Activated CD4-positive, alpha-beta memory T cell treated with anti-CD3 and anti-CD28 coated beads for 36 hours (primary cell): Measurements from ENCODE around the gene LENG1. TPM values are rescaled to one million over a fixed set of nuclear protein-coding genes. Genes with fewer than 3 reads are reported as not detected.
"Not testable (repeated sequence)": the region's sequence is repeated elsewhere in the genome, so short reads cannot be mapped to it uniquely, and the experiment has no call there.

Experiments used
- CTCF ChIA-PET: fragments of 350-600 bp; sonication (Branson Sonifier 250); formaldehyde crosslinking; loops from one replicate; lab custom pipeline; 2021; ENCODE audit warnings: antibody characterized with exemption, inconsistent platforms; lab: Charles Lee
- POLR2A ChIA-PET: fragments of 350-600 bp; sonication (Branson Sonifier 250); formaldehyde crosslinking; loops from one replicate; lab custom pipeline; 2021; ENCODE audit warnings: antibody characterized with exemption; lab: Charles Lee
- DNase-seq: peaks from one replicate; pipeline ENCODE4 v3.0.0-alpha.2; 2020
- H3K27ac Mint-ChIP-seq: one replicate; pipeline ENCODE4 v1.8.0; 2021; ENCODE audit warnings: mixed read lengths
- H3K27me3 Mint-ChIP-seq: one replicate; pipeline ENCODE4 v1.8.0; 2021; ENCODE audit warnings: mixed read lengths
- H3K36me3 Mint-ChIP-seq: one replicate; pipeline ENCODE4 v1.8.0; 2021; ENCODE audit warnings: mixed read lengths
- H3K4me1 Mint-ChIP-seq: one replicate; pipeline ENCODE4 v1.8.0; 2021; ENCODE audit warnings: low read depth, mixed read lengths
- H3K4me3 Mint-ChIP-seq: one replicate; pipeline ENCODE4 v1.8.0; 2021; ENCODE audit warnings: mild to moderate bottlenecking, mixed read lengths
- H3K9me3 Mint-ChIP-seq: one replicate; pipeline ENCODE4 v1.8.0; 2021; ENCODE audit warnings: mixed read lengths
- intact Hi-C: fragments of 100-400 bp; cut with micrococcal nuclease; formaldehyde crosslinking; loops from one replicate; pipeline ENCODE4 v1.15.1; 2023
- total RNA-seq, 2 experiments: library from RNA; stranded (reverse); gene quantifications; one replicate each; pipeline ENCODE4 v1.2.3, GENCODE V29; 2021

Gene LENG1
- total RNA-seq, 2 experiments from 2014 or later, result 4.7 to 5.3 TPM

DNA sequence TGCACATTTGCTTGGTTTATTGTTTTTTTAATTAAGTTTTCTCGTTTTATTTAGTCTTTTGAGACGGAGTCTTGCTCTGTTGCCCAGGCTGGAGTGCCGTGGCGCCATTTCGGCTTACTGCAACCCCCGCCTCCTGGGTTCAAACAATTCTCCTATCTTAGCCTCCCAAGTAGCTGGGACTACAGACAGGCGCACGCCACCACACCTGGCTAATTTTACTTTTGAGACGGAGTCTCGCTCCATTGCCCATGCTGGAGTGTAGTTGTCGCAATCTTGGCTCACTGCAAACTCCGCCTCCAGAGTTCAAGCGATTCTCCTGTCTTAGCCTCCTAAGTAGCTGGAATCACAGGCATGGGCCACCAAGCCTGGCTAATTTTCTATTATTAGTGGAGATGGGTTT is 42.5 kb upstream of the LENG1 start:
- intact Hi-C loops, result loop anchor here (1.0 kb wide), 3 partner anchors 43 to 100 kb away; partner anchors contain the start of genes CNOT3, LENG1 and NDUFA3
- ChIA-PET CTCF (no interaction called here), POLR2A (interaction anchor here (0.6 to 2.5 kb wide), 4 partner anchors 9 to 65 kb away, joined by 3 to 11 read pairs (median 6); partner anchors contain the start of genes CNOT3, LENG1 and TSEN34)
- Mint-ChIP-seq H3K4me1 (peaks cover 59% of the 10 kb centered on the region), H3K27me3 (no peaks in the 10 kb centered on the region), H3K27ac (peak overlapping the region; percentile 100), H3K4me3 (peak overlapping the region; percentile 96), H3K36me3 (peaks cover 63% of the 10 kb centered on the region), H3K9me3 (no peaks in the 10 kb centered on the region)
- no peak for DNase-seq

DNA sequence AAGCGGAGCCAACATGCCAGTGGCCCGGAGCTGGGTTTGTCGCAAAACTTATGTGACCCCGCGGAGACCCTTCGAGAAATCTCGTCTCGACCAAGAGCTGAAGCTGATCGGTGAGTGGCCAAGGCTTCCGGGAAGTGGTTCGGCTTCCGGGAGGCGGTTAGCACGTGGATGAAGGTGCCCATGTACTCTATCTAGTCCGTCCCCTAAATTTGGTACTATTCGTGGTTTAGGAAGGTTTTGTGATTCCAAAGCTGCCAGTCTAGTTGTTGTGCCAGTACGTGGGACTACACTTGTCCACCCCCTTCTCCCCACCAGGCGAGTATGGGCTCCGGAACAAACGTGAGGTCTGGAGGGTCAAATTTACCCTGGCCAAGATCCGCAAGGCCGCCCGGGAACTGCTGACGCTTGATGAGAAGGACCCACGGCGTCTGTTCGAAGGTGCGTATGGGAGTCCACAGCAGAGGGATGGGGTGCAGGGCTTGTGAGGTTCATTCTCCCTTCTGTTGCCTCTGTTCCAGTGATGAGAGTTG is 41.7 kb upstream of the LENG1 start:
- no peak for DNase-seq
- Mint-ChIP-seq H3K27ac (peak overlapping the region; percentile 100), H3K4me3 (peak overlapping the region; percentile 96), H3K9me3 (no peaks in the 10 kb centered on the region), H3K27me3 (no peaks in the 10 kb centered on the region), H3K4me1 (peaks cover 52% of the 10 kb centered on the region), H3K36me3 (peaks cover 56% of the 10 kb centered on the region)
- POLR2A ChIA-PET, result interaction anchor here (0.6 to 3.2 kb wide), 6 partner anchors 9 to 358 kb away, joined by 3 to 84 read pairs (median 8); partner anchors contain the start of genes LENG1, MBOAT7 and TSEN34
- CTCF ChIA-PET, result interaction anchor here (1.7 kb wide), 1 partner anchor 12 kb away, joined by 7 read pairs; the partner anchor contains the start of gene MBOAT7
- intact Hi-C loops, result loop anchor here (1.0 kb wide), 3 partner anchors 42 to 99 kb away; partner anchors contain the start of genes CNOT3, LENG1 and NDUFA3

DNA sequence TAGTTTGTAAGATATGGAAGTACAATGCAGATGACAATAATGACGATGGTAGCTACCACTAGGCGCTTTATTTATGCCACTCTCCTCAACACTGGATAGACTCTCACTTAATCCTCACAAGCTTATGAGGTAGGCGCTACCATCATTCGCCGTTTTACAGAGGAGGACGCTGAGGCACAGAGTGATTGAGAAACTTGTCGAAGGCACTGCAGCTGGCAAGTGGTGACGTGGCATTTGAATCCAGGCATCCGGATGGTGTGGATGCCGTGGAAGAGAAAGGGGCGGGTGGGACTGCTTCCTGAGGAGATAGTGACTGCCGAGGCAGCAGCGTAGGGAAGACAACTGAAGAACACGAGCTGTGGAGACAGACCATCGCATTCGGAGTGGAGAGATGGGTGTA is 39.9 kb upstream of the LENG1 start:
- Mint-ChIP-seq H3K4me1 (peaks cover 34% of the 10 kb centered on the region), H3K27ac (peak overlapping the region; percentile 81), H3K4me3 (peak overlapping the region; percentile 64), H3K9me3 (no peaks in the 10 kb centered on the region), H3K27me3 (no peaks in the 10 kb centered on the region), H3K36me3 (peaks cover 42% of the 10 kb centered on the region)
- ChIA-PET CTCF (interaction anchor here (0.6 kb wide), 1 partner anchor 29 kb away, joined by 3 read pairs; no protein-coding TSS in a partner anchor), POLR2A (interaction anchor here (1.3 to 3.2 kb wide), 3 partner anchors 10 to 62 kb away, joined by 5 to 84 read pairs (median 23); partner anchors contain the start of genes MBOAT7 and TSEN34)
- intact Hi-C loops, result no loop called here
- no peak for DNase-seq

DNA sequence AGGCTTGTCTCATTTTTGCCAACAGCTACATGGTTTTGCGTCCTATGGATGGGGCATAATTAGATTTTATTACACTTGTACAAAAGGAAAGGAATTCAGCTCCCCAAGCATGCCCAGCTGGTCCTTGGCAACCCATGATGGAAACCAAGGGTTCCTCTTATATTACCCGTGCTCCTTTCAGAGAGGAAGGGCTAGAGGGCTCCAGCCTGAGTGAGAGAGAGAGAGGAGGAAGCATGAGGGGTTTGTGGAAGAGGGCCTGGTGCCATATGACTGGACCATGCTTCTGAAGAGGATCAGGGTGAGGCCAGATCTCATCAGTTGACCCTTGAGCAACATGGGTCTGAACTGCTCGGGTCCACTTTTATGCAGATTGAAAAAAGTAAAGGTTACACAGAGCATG is 37.6 kb upstream of the LENG1 start:
- intact Hi-C loops, result no loop called here
- H3K9me3 Mint-ChIP-seq, result no peaks in the 10 kb centered on the region
- no peak overlapping the region for H3K4me3 Mint-ChIP-seq
- no peak for DNase-seq
- ChIA-PET POLR2A (no interaction called here), CTCF (no interaction called here)
- no peaks in the 10 kb centered on the region for H3K27me3 Mint-ChIP-seq
- no peak overlapping the region for H3K27ac Mint-ChIP-seq
- peaks cover 21% of the 10 kb centered on the region for H3K4me1 Mint-ChIP-seq
- peaks cover 31% of the 10 kb centered on the region for H3K36me3 Mint-ChIP-seq

DNA sequence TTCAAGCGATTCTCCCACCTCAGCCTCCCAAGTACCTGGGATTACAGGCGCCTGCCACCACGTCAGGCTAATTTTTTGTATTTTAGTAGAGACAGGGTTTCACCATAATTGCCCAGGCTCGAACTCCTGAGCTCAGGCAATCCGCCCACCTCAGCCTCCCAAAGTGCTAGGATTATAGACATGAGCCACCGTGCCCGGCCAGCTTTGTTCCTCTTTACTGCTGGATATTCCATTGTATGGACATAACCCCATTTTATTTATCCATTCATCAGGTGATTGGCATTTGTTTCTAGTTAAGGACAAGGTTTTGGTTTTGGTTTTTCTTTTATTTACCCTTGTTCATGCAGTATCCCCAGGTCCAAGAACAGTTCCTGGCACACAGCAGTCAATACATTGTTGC is 37.0 kb upstream of the LENG1 start:
- no peak overlapping the region for H3K4me3 Mint-ChIP-seq
- no peak for DNase-seq
- CTCF ChIA-PET, result no interaction called here
- H3K36me3 Mint-ChIP-seq, result peaks cover 26% of the 10 kb centered on the region
- POLR2A ChIA-PET, result no interaction called here
- intact Hi-C loops, result no loop called here
- no peaks in the 10 kb centered on the region for H3K9me3 Mint-ChIP-seq
- no peaks in the 10 kb centered on the region for H3K27me3 Mint-ChIP-seq
- peaks cover 27% of the 10 kb centered on the region for H3K4me1 Mint-ChIP-seq
- H3K27ac Mint-ChIP-seq, result no peak overlapping the region

DNA sequence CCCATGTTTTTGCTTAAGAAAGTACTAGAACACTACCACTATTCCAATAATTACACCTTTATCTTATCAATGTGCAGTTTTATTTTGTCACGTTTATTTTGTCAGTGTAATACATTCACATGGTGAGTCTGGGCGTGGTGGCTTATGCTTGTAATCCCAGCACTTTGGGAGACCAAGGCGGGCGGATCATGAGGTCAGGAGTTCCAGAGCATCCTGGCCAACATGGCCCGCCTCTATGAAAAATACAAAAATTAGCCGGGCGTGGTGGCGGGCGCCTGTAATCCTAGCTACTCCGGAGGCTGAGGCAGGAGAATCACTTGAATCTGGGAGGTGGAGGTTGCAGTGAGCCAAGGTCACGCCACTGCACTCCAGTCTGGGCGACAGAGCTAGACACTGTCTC is 34.9 kb upstream of the LENG1 start:
- H3K27ac Mint-ChIP-seq, H3K4me3 Mint-ChIP-seq, CTCF ChIA-PET, POLR2A ChIA-PET, DNase-seq, H3K27me3 Mint-ChIP-seq, H3K9me3 Mint-ChIP-seq: not testable (repeated sequence)
- peaks cover 16% of the 10 kb centered on the region for H3K36me3 Mint-ChIP-seq
- peaks cover 20% of the 10 kb centered on the region for H3K4me1 Mint-ChIP-seq
- intact Hi-C loops, result loop anchor here (5.0 kb wide), 1 partner anchor 1458 kb away; no protein-coding TSS in a partner anchor

DNA sequence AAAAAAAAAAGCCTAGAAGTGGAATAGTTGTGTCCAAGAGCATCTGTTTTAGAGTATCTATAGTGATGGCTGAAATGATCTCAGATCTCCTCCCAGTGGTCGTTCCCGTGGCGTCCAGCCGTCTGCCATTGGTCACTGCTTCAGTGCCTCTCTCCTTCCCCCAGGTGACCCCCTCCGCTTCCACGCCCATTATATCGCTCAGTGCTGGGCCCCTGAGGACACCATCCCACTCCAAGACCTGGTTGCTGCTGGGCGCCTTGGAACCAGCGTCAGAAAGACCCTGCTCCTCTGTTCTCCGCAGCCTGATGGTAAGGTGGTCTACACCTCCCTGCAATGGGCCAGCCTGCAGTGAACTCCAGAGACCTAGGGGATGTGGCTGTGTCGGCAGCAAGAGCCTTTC is 33.5 kb upstream of the LENG1 start:
- no peak for DNase-seq
- Mint-ChIP-seq H3K9me3 (no peaks in the 10 kb centered on the region), H3K4me3 (peak overlapping the region; percentile 85), H3K36me3 (peaks cover 16% of the 10 kb centered on the region), H3K27me3 (no peaks in the 10 kb centered on the region), H3K27ac (no peak overlapping the region), H3K4me1 (peaks cover 19% of the 10 kb centered on the region)
- intact Hi-C loops, result loop anchor here (5.0 kb wide), 1 partner anchor 1459 kb away; no protein-coding TSS in a partner anchor
- ChIA-PET CTCF (no interaction called here), POLR2A (interaction anchor here (7.5 to 7.8 kb wide), 2 partner anchors 7 to 15 kb away, joined by 84 to 103 read pairs; partner anchors contain the start of gene RPS9)

DNA sequence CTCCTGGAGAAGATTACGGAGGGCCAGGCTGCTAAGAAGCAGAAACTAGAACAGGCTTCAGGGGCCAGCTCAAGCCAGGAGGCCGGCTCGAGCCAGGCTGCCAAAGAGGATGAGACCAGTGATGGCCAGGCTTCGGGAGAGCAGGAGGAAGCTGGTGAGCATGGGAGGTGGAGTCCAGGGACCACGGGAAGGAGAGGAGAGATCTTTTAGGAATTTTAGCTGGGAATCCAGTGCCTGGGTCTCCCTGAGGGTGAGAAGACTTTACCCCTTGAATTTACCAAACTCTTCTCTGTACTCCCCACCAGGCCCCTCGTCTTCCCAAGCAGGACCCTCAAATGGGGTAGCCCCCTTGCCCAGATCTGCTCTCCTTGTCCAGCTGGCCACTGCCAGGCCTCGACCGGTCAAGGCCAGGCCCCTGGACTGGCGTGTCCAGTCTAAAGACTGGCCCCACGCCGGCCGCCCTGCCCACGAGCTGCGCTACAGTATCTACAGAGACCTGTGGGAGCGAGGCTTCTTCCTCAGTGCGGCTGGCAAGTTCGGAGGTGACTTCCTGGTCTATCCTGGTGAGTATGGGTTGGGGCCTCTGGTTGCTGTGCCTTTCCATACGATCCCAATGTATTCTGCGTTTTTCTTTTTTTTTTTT is 32.4 kb upstream of the LENG1 start:
- H3K27ac Mint-ChIP-seq, result peak overlapping the region; percentile 69
- no peak for DNase-seq
- ChIA-PET CTCF (interaction anchor here (0.7 to 1.8 kb wide), 3 partner anchors 21 to 74 kb away, joined by 3 to 5 read pairs (median 3); no protein-coding TSS in a partner anchor), POLR2A (interaction anchor here (0.9 to 7.8 kb wide), 4 partner anchors 8 to 32 kb away, joined by 4 to 103 read pairs (median 46); partner anchors contain the start of genes LENG1 and RPS9)
- H3K9me3 Mint-ChIP-seq, result no peaks in the 10 kb centered on the region
- intact Hi-C loops, result loop anchor here (2.0 to 5.0 kb wide), 3 partner anchors 17 to 1460 kb away; no protein-coding TSS in a partner anchor
- H3K36me3 Mint-ChIP-seq, result peaks cover 21% of the 10 kb centered on the region
- peak overlapping the region; percentile 85 for H3K4me3 Mint-ChIP-seq
- H3K27me3 Mint-ChIP-seq, result no peaks in the 10 kb centered on the region
- H3K4me1 Mint-ChIP-seq, result peaks cover 29% of the 10 kb centered on the region

DNA sequence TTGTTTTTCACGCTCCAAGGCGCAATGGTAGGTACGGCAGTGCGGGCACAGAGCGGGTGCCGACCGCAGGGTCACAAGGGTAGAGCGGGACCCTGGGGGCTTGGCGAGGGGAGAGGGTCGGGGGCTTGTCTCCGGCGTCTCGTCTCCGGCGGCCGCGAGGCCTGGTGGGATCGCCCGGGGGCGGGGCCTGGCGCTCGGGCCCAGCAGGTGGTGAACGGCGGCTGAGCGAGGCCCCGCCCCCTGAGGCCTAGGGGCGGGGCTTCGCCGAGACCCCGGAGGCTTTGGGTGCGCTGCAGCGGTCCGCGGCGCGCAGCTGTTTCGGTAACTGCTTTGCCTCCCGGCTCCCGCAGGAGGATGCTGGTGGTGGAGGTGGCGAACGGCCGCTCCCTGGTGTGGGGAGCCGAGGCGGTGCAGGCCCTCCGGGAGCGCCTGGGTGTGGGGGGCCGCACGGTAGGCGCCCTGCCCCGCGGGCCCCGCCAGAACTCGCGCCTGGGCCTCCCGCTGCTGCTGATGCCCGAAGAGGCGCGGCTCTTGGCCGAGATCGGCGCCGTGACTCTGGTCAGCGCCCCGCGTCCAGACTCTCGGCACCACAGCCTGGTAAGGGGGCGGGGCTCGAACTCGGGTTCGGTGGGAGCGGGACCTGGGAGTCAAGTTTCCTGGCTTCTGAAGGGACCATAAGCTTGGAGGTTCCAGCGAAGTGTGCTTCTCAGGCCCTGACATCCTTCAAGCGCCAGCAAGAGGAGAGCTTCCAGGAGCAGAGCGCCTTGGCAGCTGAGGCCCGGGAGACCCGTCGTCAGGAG is 31.7 kb upstream of the LENG1 start, which contains the start of gene TSEN34:
Gene TSEN34 (plus strand): TSS at position 298 of the 800 bp plus-strand sequence. CDS start 57 bp downstream, at position 355.
- peak within 1 kb of the TSS; percentile 85 for H3K4me3 Mint-ChIP-seq
- H3K9me3 Mint-ChIP-seq, result no peaks in the 10 kb centered on the region
- no peaks in the 10 kb centered on the region for H3K27me3 Mint-ChIP-seq
- peak; percentile 88 for DNase-seq
- ChIA-PET CTCF (interaction anchor here (1.0 to 1.8 kb wide), 3 partner anchors 21 to 75 kb away, joined by 3 to 5 read pairs (median 3); no protein-coding TSS in a partner anchor), POLR2A (interaction anchor here (0.9 to 7.8 kb wide), 5 partner anchors 9 to 54 kb away, joined by 4 to 103 read pairs (median 8); partner anchors contain the start of genes LENG1 and RPS9)
- peaks cover 31% of the 10 kb centered on the region for H3K4me1 Mint-ChIP-seq
- intact Hi-C loops, result loop anchor here (2.0 to 5.0 kb wide), 3 partner anchors 18 to 1461 kb away; no protein-coding TSS in a partner anchor
- peak within 1 kb of the TSS; percentile 99 for H3K27ac Mint-ChIP-seq
- peaks cover 28% of the 10 kb centered on the region for H3K36me3 Mint-ChIP-seq

DNA sequence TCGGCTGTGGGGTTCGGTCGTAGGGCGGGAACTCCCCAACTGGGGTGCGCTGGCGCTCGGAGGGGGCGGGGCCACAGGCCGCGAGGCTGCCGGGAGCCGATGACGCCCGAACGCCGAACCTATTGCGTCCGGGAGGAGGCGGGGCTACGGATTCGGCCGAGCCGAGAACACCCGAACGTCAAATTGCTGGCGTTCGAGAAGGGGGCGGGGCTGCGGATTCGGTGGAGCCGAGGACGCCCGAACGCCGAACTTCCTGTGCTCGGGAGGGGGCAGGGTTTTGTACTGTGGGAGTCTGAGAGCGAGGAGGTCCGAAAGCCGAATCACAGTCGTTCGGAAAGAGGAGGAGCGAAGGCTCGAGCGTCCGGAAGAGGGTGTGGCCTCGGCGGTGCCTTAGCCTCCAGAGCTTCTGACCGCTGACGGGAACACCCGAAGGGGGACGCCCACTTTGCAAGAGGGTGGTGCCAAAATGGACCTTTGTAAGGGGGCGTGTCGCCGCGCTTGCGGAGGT is 31.0 kb upstream of the LENG1 start:
- Mint-ChIP-seq H3K36me3 (peaks cover 28% of the 10 kb centered on the region), H3K4me3 (peak overlapping the region; percentile 85), H3K27me3 (no peaks in the 10 kb centered on the region), H3K4me1 (peaks cover 31% of the 10 kb centered on the region), H3K27ac (peak overlapping the region; percentile 99), H3K9me3 (no peaks in the 10 kb centered on the region)
- intact Hi-C loops, result loop anchor here (1.0 to 5.0 kb wide), 7 partner anchors 10 to 1462 kb away; partner anchors contain the start of genes CNOT3, LENG1, PRPF31 and RPS9
- DNase-seq, result peak; percentile 100
- ChIA-PET CTCF (interaction anchor here (1.0 to 1.8 kb wide), 3 partner anchors 20 to 76 kb away, joined by 3 to 5 read pairs (median 3); no protein-coding TSS in a partner anchor), POLR2A (interaction anchor here (1.3 to 7.8 kb wide), 5 partner anchors 9 to 54 kb away, joined by 4 to 103 read pairs (median 12); partner anchors contain the start of gene RPS9)
